Neural cell (in vitro differentiated cells): Measurements from ENCODE around the gene TELO2. TPM values are rescaled to one million over a fixed set of nuclear protein-coding genes. Genes with fewer than 3 reads are reported as not detected.

Experiments
- H2AFZ ChIP-seq: fragments of 200-600, 300-800 bp; sonication (generic), shearing (Covaris generic); 2 replicates; pipeline ENCODE4 v1.6.0; 2014; ENCODE audit warnings: low read depth, mild to moderate bottlenecking, antibody characterized with exemption, low read length, moderate library complexity
- H3F3A ChIP-seq: fragments of 200-600 bp; shearing (Covaris generic); 2 replicates; pipeline ENCODE4 v1.6.1; 2016; ENCODE audit warnings: mild to moderate bottlenecking, moderate library complexity, mixed read lengths, antibody characterized with exemption, low read length; ENCODE audit not compliant: insufficient read depth, poor library complexity, severe bottlenecking
- H3K27ac ChIP-seq: fragments of 200-600, 300-800 bp; sonication (generic), shearing (Covaris generic); 2 replicates; pipeline ENCODE4 v1.5.1; 2014; ENCODE audit warnings: mild to moderate bottlenecking, low read length, moderate library complexity
- H3K27me3 ChIP-seq: fragments of 300-800, 200-600 bp; sonication (generic), shearing (Covaris generic); 2 replicates; pipeline ENCODE4 v1.6.0; 2014; ENCODE audit warnings: mild to moderate bottlenecking, low read depth, low read length, moderate library complexity; ENCODE audit not compliant: insufficient read depth
- H3K36me3 ChIP-seq: fragments of 300-800, 200-600 bp; sonication (generic), shearing (Covaris generic); 2 replicates; pipeline ENCODE4 v1.5.1; 2014; ENCODE audit warnings: mild to moderate bottlenecking, antibody characterized with exemption, low read length, moderate library complexity; ENCODE audit not compliant: insufficient read depth
- H3K4me2 ChIP-seq: fragments of 300-800, 200-600 bp; sonication (generic), shearing (Covaris generic); 2 replicates; pipeline ENCODE4 v1.6.0; 2014; ENCODE audit warnings: mild to moderate bottlenecking, low read length
- H3K4me3 ChIP-seq: fragments of 300-800, 200-600 bp; sonication (generic), shearing (Covaris generic); 2 replicates; pipeline ENCODE4 v1.5.1; 2014; ENCODE audit warnings: mild to moderate bottlenecking, low read length, moderate library complexity
- H3K79me2 ChIP-seq: fragments of 200-600 bp; shearing (Covaris generic); replicated peaks from 2 replicates; pipeline ENCODE4 v1.6.0; 2014; ENCODE audit warnings: mild to moderate bottlenecking, low read length, moderate library complexity; ENCODE audit not compliant: insufficient read depth
- H3K9ac ChIP-seq: fragments of 300-800, 200-600 bp; sonication (generic), shearing (Covaris generic); 2 replicates; pipeline ENCODE4 v1.6.1; 2016; ENCODE audit warnings: mild to moderate bottlenecking, low read length, mixed read lengths
- H3K9me2 ChIP-seq: fragments of 200-600 bp; shearing (Covaris generic); 2 replicates; pipeline ENCODE4 v1.6.1; 2016; ENCODE audit warnings: mild to moderate bottlenecking, low read length, mixed read lengths; ENCODE audit not compliant: insufficient read depth
- H3K9me3 ChIP-seq: fragments of 200-600, 300-800 bp; sonication (generic), shearing (Covaris generic); 2 replicates; pipeline ENCODE4 v1.6.1; 2016; ENCODE audit warnings: mild to moderate bottlenecking, mixed run types, low read length, moderate library complexity, mixed read lengths
- H4K20me1 ChIP-seq: fragments of 200-600 bp; shearing (Covaris generic); 2 replicates; pipeline ENCODE4 v1.6.1; 2016; ENCODE audit warnings: mild to moderate bottlenecking, mixed run types; ENCODE audit not compliant: insufficient read depth
- EP300 ChIP-seq: fragments of 450-650 bp; conservative IDR thresholded peaks from 2 replicates; pipeline ENCODE4 v1.6.1; 2014; ENCODE audit warnings: antibody characterized with exemption, mild to moderate bottlenecking, moderate library complexity; ENCODE audit not compliant: poor library complexity, severe bottlenecking
- EZH2 ChIP-seq: fragments of 200-600, 300-800 bp; shearing (Covaris generic), sonication (generic); IDR thresholded peaks from 2 replicates; pipeline ENCODE4 v1.6.1; 2014; ENCODE audit warnings: antibody characterized with exemption, low read length, borderline replicate concordance, mild to moderate bottlenecking; ENCODE audit not compliant: insufficient read depth, poor library complexity, severe bottlenecking
- MXI1 ChIP-seq: fragments of 450-650 bp; conservative IDR thresholded peaks from 2 replicates; pipeline ENCODE4 v1.6.1; 2014; ENCODE audit warnings: antibody characterized with exemption, mild to moderate bottlenecking; ENCODE audit not compliant: poor library complexity, severe bottlenecking
- POLR2AphosphoS5 ChIP-seq: IDR thresholded peaks from 2 replicates; pipeline ENCODE4 v1.6.1; 2012
- RAD21 ChIP-seq: fragments of 450-650 bp; conservative IDR thresholded peaks from 2 replicates; pipeline ENCODE4 v1.6.1; 2014; ENCODE audit warnings: antibody characterized with exemption, mild to moderate bottlenecking, moderate library complexity
- REST ChIP-seq: IDR thresholded peaks from 2 replicates; pipeline ENCODE4 v1.6.1; 2012; ENCODE audit warnings: borderline replicate concordance
- SMC3 ChIP-seq: fragments of 450-650 bp; conservative IDR thresholded peaks from 2 replicates; pipeline ENCODE4 v1.6.1; 2014; ENCODE audit warnings: antibody characterized with exemption, mild to moderate bottlenecking, moderate library complexity; ENCODE audit not compliant: poor library complexity
- TAF1 ChIP-seq: IDR thresholded peaks from 2 replicates; pipeline ENCODE4 v1.6.1; 2012; ENCODE audit warnings: low read depth
- polyA plus RNA-seq: library from polyadenylated mRNA; depleted of rRNA; stranded (reverse); fragments of >200 nt; gene quantifications from 2 replicates; pipeline ENCODE4 v1.2.3, GENCODE V29; 2014
- TF ChIP-seq, protein P1 (sequence below): fragments of 450-650 bp; IDR thresholded peaks from 2 replicates; pipeline ENCODE4 v1.5.1; 2014; ENCODE audit warnings: antibody characterized with exemption, mild to moderate bottlenecking, moderate library complexity; ENCODE audit not compliant: poor library complexity, severe bottlenecking

The TELO2 gene
- polyA plus RNA-seq, 1 donor from 2014 or later, result 50.4 TPM

DNA sequence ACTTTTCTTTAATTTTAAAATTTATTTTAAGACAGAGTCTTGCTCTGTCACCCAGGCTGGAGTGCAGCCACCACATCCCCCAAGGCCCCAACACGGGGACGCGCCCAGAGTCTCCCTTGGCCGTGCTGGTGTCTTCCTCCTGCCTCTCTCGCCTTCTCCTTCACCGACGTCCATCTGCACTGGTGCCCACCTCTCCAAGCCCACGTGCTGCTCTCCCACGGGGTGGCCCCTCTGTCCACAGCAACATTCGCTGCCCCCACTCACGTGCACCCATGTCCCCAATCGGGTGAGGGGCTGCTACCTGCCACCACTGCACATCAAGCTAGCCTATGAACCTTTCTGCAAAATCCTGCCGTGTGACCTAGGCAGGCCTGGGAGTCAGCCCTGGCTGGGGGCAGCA is 43.4 kb downstream of the TELO2 start:
- H3K4me3 ChIP-seq, result no peak overlapping the region
- H3K27ac ChIP-seq, result no peak overlapping the region
- H3K9me3 ChIP-seq, result no peaks in the 10 kb centered on the region
- no peak overlapping the region for H2AFZ ChIP-seq
- H3K9me2 ChIP-seq, result no peaks in the 10 kb centered on the region
- H3K4me2 ChIP-seq, result no peak overlapping the region
- H3F3A ChIP-seq, result no peaks in the 10 kb centered on the region
- no peaks in the 10 kb centered on the region for H3K27me3 ChIP-seq
- H3K36me3 ChIP-seq, result peaks cover 3% of the 10 kb centered on the region
- TF ChIP-seq POLR2AphosphoS5 (no peak), MXI1 (no peak), TAF1 (no peak), SMC3 (no peak), RAD21 (no peak), REST (no peak), EP300 (no peak), EZH2 (no peak)
- TF ChIP-seq, protein P1, sequence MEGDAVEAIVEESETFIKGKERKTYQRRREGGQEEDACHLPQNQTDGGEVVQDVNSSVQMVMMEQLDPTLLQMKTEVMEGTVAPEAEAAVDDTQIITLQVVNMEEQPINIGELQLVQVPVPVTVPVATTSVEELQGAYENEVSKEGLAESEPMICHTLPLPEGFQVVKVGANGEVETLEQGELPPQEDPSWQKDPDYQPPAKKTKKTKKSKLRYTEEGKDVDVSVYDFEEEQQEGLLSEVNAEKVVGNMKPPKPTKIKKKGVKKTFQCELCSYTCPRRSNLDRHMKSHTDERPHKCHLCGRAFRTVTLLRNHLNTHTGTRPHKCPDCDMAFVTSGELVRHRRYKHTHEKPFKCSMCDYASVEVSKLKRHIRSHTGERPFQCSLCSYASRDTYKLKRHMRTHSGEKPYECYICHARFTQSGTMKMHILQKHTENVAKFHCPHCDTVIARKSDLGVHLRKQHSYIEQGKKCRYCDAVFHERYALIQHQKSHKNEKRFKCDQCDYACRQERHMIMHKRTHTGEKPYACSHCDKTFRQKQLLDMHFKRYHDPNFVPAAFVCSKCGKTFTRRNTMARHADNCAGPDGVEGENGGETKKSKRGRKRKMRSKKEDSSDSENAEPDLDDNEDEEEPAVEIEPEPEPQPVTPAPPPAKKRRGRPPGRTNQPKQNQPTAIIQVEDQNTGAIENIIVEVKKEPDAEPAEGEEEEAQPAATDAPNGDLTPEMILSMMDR, result no peak
- no peaks in the 10 kb centered on the region for H3K79me2 ChIP-seq
- H4K20me1 ChIP-seq, result no peaks in the 10 kb centered on the region
- no peak overlapping the region for H3K9ac ChIP-seq

- H3K9me3 ChIP-seq, result no peaks in the 10 kb centered on the region
- H3K27me3 ChIP-seq, result no peaks in the 10 kb centered on the region
- H4K20me1 ChIP-seq, result no peaks in the 10 kb centered on the region
- H3K27ac ChIP-seq, result no peak overlapping the region
- TF ChIP-seq TAF1 (no peak), POLR2AphosphoS5 (no peak), RAD21 (no peak), EZH2 (no peak), REST (no peak), SMC3 (no peak), EP300 (no peak), MXI1 (no peak)
- TF ChIP-seq, protein P1, result no peak
- H3K4me2 ChIP-seq, result no peak overlapping the region
- H3F3A ChIP-seq, result no peaks in the 10 kb centered on the region
- peaks cover 3% of the 10 kb centered on the region for H3K36me3 ChIP-seq
- H3K9ac ChIP-seq, result no peak overlapping the region
- no peak overlapping the region for H3K4me3 ChIP-seq
- no peaks in the 10 kb centered on the region for H3K9me2 ChIP-seq
- no peak overlapping the region for H2AFZ ChIP-seq
- no peaks in the 10 kb centered on the region for H3K79me2 ChIP-seq
Measured at GRCh38 chr16:1537138-1537577, 44.0 kb downstream of the TELO2 start.
